HCT116 (cell line): ENCODE results near the gene SEMA6B.

Experiments
- EGR1 ChIP-seq: IDR thresholded peaks from 2 replicates; pipeline ENCODE4 v1.6.1; 2012; ENCODE audit warnings: low read depth
- JUND ChIP-seq: IDR thresholded peaks from 2 replicates; pipeline ENCODE4 v1.6.1; 2012
- POLR2A ChIP-seq: IDR thresholded peaks from 2 replicates; pipeline ENCODE4 v1.7.0; 2011; ENCODE audit warnings: borderline replicate concordance; ENCODE audit not compliant: insufficient read depth, insufficient read length; ENCODE audit errors: extremely low read depth
- SP1 ChIP-seq: IDR thresholded peaks from 2 replicates; pipeline ENCODE4 v1.6.1; 2012; ENCODE audit warnings: low read depth
- TCF7L2 ChIP-seq: IDR thresholded peaks from 2 replicates; pipeline ENCODE4 v1.7.0; 2011; ENCODE audit warnings: borderline replicate concordance, inconsistent platforms; ENCODE audit not compliant: insufficient read depth, insufficient read length; ENCODE audit errors: extremely low read depth
- ZNF274 ChIP-seq: fragments of 200-500 bp; sonication (Bioruptor generic); IDR thresholded peaks from 2 replicates; pipeline ENCODE4 v1.6.1; 2014; ENCODE audit warnings: mild to moderate bottlenecking, low read depth, low read length, inconsistent platforms
- TF ChIP-seq, protein P1 (sequence below): IDR thresholded peaks from 2 replicates; pipeline ENCODE4 v1.6.1; 2012; ENCODE audit warnings: low read depth
- TF ChIP-seq, protein P2 (sequence below), 3 experiments: fragments of 200-600 bp in 1 of 3; sonication (generic) in 1 of 3; IDR thresholded peaks in 2 of 3; conservative IDR thresholded peaks in 1 of 3; 2 replicates each; pipeline ENCODE4 v1.5.1; 2012 to 2017; ENCODE audit warnings: low read depth in 2 of 3, low read length in 2 of 3, antibody characterized with exemption in 1 of 3, borderline replicate concordance in 1 of 3, control low read depth in 1 of 3, mild to moderate bottlenecking in 1 of 3, mixed read lengths in 1 of 3, mixed run types in 1 of 3, moderate library complexity in 1 of 3; ENCODE audit not compliant: insufficient read depth in 1 of 3

DNA sequence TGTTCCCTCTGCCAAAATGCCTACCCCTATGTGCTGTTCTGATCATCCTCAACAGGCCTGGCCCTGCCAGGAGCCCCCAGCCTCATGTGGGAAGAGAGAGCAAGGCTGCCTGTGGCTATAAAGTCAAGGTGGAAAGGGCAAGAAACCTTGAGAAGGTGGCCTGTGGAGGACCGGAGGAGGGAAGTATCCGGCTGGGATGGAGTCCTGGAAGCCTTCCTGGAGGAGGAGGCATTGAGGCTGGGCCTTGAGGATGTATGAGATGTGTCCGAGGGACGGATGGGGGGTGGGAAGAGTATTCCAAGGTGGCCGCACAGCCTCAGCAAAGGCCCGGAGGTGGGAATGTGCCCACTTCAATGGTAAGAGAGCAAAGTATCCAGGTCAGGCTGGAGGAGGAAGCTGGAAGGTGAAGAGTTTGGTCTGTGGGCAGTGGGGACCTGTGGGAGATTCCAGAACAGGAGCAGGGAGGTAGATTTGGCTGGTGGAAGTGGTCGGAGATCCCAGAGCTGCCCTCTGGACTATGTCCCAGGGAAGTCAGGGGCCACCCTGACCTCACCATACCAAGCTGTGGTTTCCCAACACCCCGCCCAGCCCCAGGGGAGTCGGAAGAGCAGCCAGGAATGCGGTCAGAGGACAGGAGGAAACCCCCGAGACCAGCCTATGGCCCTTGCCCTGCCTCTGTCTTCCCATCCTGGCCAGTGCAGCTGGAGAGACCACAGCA lies 38.2 kb downstream of the SEMA6B start:
- TF ChIP-seq JUND (no peak), POLR2A (no peak), EGR1 (no peak), SP1 (no peak), TCF7L2 (no peak), ZNF274 (no peak)
- TF ChIP-seq, protein P1, sequence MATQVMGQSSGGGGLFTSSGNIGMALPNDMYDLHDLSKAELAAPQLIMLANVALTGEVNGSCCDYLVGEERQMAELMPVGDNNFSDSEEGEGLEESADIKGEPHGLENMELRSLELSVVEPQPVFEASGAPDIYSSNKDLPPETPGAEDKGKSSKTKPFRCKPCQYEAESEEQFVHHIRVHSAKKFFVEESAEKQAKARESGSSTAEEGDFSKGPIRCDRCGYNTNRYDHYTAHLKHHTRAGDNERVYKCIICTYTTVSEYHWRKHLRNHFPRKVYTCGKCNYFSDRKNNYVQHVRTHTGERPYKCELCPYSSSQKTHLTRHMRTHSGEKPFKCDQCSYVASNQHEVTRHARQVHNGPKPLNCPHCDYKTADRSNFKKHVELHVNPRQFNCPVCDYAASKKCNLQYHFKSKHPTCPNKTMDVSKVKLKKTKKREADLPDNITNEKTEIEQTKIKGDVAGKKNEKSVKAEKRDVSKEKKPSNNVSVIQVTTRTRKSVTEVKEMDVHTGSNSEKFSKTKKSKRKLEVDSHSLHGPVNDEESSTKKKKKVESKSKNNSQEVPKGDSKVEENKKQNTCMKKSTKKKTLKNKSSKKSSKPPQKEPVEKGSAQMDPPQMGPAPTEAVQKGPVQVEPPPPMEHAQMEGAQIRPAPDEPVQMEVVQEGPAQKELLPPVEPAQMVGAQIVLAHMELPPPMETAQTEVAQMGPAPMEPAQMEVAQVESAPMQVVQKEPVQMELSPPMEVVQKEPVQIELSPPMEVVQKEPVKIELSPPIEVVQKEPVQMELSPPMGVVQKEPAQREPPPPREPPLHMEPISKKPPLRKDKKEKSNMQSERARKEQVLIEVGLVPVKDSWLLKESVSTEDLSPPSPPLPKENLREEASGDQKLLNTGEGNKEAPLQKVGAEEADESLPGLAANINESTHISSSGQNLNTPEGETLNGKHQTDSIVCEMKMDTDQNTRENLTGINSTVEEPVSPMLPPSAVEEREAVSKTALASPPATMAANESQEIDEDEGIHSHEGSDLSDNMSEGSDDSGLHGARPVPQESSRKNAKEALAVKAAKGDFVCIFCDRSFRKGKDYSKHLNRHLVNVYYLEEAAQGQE, result no peak
- TF ChIP-seq, protein P2, sequence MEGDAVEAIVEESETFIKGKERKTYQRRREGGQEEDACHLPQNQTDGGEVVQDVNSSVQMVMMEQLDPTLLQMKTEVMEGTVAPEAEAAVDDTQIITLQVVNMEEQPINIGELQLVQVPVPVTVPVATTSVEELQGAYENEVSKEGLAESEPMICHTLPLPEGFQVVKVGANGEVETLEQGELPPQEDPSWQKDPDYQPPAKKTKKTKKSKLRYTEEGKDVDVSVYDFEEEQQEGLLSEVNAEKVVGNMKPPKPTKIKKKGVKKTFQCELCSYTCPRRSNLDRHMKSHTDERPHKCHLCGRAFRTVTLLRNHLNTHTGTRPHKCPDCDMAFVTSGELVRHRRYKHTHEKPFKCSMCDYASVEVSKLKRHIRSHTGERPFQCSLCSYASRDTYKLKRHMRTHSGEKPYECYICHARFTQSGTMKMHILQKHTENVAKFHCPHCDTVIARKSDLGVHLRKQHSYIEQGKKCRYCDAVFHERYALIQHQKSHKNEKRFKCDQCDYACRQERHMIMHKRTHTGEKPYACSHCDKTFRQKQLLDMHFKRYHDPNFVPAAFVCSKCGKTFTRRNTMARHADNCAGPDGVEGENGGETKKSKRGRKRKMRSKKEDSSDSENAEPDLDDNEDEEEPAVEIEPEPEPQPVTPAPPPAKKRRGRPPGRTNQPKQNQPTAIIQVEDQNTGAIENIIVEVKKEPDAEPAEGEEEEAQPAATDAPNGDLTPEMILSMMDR (IDR thresholded peaks at IDR 0.05 in 2 of 3, conservative IDR thresholded peaks at IDR 0.05 in 1 of 3; ENCODE audit: borderline replicate concordance in 1 of 3, insufficient read depth in 1 of 3, low read depth in 2 of 3, low read length in 2 of 3), result 0 out of 6 replicates have a peak, but pooled peaks of 1 of the 3 experiments have one; percentile 1
